Gastroesophageal sphincter (tissue), 3 donors: ENCODE measurements around the gene SEMA7A.

Source experiments
- CTCF ChIP-seq, 4 experiments: fragments of 200-600 bp in 2 of 4; fragments of 450-650 bp in 2 of 4; sonication (generic) in 1 of 4; IDR thresholded peaks; one replicate each; pipeline ENCODE4 v1.5.1; 2017 to 2019; ENCODE audit warnings: antibody characterized with exemption in 4 of 4, mild to moderate bottlenecking in 2 of 4, moderate library complexity in 2 of 4
- EP300 ChIP-seq: sonication (generic); formaldehyde crosslinking; IDR thresholded peaks from one replicate; pipeline ENCODE4 v1.6.1; 2017; ENCODE audit warnings: antibody characterized with exemption, mild to moderate bottlenecking

GRCh38 chr15:74396146-74396438, 37.7 kb downstream of the SEMA7A start:
- TF ChIP-seq CTCF (IDR thresholded peaks at IDR 0.05) (no peak), EP300 (no peak)
